Measurements from ENCODE around the gene DNTT.

DNTT gene

DNA sequence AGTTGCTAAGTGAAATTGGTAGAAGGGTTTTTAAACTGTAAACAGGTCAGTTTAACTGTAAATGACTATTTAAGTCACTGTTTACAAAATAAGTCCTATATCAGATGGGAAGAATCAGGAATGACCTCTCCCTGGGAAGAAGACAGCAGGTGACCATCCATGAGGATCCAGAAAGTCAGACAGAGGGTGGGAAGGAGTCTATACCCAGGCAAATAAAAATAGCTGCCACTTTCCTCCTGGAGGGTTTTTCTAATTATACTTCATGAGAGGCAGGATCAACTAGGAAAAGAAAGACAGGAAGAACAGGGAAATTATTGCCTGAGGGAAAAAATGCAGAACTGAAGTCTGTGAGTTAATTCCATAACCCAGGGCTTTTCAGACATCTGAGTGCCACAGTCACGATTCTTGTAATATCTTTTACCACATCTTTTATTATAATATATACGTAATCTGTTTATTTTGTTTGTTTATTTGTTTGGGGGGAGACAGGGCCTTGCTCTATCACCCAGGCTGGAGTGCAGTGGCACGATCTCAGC is 7.0 kb downstream of the DNTT start:
- DNase-seq, result no peak

DNA sequence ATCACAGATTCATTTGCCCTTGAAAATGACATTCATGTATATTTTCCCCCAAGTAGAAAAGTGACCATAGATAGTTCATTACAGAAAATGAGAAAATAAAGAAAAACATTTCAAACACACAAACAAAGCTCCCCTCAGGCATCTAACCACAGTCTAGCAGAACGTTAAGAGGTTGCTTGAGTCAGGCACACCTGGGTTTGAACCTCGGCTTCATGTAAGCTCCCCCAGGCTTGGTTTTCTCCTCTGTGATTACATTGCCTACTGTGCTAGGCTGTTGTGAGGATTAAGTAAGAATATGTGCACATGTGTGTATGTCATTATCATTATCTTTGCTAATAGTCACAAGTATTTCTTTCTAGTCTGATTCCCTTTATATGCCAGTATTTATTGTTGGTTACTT is 9.1 kb downstream of the DNTT start:
- DNase-seq, result no peak

DNA sequence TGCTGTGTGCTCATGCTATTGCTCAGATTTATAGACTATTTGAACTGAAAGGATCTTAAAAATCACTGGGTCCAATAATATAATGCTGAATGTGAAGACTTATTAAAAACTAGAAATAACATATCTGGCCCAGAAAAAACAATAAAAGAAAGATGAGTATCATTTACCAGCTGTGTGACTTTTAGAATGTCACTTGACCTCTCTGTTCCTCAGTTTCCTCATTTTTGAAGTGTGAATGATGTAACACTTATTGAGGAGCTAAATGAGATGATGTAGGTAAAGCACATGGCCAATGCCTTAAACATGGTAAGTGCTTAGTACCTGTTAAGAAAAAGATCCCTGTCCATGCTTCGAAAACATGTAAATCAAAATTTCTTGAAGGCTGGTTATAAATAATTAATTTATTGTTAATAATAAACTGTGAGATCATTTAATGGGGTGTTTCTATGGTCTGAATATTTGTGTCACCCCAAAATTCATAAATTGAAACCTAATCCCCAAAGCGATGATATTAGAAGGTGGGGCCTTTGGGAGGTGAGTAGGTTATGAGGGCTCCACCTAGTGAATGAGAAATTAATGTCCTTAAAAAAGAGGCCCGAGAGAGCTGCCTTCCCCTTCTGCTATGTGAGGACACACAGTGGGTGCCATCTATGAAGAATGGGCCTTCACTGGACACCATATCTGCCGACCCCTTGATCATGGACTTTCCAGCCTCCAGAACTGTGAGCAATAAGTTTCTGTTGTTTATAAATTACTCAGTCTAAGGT is 13.0 kb downstream of the DNTT start:
- DNase-seq, result no peak

DNA sequence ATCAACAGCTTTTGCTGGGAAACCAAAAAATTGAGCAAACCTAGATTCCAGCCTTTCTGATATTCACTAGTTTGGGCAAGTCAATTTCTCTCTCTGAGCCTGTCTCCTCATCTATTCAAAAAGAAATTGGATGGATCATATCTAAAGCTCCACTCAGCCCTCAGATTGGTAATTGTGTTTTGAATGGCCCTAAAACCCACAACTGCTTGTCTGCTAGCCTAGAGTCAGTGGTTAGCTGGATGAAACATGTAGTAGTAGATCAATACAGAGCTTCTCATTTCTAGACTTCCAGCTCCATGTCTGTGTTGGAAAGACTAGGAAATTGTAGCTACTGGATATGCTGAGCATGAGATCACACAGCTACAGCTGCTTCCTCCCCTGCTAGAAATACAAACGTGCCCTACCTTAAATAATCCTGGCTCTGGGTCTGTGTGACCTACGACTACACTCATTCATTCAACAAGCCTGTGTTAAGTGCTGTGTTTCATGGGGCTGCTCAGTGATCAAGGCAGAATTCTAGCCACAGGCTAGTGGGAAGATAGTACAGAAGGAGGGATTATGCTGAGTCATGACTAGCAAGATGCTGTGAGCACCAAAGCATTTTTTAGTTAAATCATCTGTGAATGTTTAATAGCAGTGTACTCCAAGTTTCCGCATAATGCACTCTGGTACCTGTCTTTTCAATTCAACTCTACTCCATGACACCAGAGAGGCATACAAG is 15.7 kb downstream of the DNTT start:
- DNase-seq, result no peak

DNA sequence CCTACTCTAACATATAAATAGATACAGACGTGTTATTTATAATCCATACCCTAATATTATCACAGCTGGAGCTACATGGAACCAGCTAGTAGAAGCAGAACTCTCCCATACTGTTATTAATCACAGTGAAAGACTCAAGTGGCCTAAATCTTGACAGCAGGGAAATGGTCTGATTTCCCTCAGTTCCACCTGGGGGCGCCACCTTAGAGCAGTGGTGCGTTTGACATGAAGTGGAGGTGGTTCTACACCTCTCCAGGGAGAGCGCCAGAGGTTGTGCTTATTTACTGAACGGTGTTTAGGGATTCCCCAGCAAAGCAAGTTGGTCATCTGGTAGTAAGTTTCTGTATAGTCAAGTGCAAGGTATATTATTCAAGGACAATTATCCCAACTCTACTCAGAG is 17.6 kb downstream of the DNTT start:
- DNase-seq, result no peak

DNA sequence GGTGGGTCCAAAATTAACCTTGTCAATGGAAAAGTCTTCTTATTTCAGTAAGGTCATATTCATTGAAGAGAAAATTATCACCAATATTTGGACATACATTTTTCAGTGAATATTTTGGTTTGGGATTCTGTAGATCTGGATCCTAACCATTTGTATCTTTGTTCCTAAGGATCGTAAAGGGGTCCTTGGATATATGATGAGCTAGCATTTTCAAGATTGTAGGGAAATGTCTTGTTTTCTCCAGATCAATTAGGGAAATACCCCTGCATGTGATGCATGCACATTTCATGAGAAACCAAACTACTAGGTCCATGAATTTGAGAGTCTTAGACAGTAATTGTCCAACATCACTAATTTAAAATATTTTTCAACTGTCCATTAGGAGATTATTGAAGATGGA is 18.0 kb downstream of the DNTT start:
- DNase-seq, result no peak

DNA sequence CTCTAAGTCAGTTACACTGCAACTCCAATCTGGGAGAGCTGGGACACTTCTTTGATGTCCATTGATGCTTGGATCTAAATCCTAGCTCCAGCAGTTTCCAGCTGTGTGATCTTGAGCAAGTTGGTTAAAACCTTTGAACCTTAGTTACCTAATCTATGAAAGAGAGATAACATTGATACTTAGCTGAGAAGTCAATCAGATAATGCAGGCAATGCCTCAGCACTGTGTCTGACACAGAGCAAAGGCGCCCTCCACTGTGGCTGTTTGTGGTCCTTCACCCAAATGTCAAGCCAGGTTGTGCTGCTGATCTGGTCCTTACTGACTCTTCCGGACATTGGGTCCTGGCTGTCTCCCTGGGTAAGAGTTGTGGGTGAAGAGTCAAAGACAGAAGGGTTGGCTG is 20.2 kb downstream of the DNTT start:
- no peak for DNase-seq

DNA sequence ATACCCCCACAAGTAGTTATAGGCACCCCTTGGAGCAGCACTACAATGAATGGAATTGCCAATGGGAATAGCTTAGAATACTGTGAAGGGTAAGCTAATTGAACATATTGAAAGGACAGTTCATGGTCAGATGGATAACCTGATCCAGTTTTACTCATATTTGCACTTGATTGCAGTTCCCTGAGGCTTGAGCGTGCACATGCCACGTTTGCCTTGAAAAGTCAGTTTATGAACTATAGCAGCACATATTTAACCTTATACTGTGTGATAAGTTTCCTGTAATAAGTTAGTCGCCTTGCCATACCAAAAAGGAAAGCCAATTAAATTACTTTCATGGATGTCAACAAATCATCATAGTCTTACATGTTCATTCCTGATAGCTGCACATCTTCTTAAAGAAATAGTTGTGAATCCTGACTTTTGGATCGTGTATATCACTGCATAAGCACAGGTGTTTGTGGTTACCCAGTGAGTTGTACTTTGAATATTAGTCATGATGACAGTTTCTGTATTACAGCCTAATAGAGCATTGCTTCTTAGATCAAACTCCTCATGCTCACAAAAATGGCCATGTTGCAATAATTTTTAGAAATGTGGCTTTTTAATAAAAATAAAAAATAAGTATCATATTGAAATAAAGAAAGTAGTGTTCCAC is 21.6 kb downstream of the DNTT start:
- no peak for DNase-seq

DNA sequence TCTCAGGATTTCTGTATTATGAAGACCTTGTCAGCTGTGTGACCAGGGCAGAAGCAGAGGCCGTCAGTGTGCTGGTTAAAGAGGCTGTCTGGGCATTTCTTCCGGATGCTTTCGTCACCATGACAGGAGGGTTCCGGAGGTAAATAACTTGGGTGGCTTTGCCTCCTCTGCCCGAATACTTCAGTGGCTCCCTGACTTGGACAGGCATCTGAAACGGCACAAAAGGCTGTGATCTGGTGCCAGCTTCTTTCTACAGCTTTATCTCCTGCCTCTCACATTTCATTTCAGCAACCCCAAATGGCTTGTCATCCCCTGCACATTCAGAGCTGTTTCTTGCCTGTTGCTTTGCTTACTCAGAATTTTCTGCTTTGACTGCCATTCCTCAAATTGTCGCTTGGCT is 23.2 kb downstream of the DNTT start:
- no peak for DNase-seq

DNA sequence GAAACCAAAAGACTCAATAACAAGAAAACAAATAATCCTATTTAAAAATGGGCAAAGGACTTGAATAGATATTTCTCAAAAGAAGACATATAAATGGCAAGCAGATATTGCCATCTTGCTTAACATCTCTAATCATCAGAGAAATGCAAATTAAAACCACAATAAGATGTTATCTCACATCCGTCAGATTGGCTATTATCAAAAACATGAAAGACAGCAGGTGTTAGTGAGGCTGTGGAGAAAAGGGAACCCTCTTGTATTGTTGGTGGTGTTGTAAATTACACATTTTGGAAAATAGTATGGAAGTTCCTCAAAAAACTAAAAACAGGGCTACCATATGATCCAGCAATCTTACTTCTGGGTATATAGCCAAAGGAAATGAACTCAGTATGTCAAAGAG is 28.9 kb downstream of the DNTT start:
- DNase-seq, result no peak

DNA sequence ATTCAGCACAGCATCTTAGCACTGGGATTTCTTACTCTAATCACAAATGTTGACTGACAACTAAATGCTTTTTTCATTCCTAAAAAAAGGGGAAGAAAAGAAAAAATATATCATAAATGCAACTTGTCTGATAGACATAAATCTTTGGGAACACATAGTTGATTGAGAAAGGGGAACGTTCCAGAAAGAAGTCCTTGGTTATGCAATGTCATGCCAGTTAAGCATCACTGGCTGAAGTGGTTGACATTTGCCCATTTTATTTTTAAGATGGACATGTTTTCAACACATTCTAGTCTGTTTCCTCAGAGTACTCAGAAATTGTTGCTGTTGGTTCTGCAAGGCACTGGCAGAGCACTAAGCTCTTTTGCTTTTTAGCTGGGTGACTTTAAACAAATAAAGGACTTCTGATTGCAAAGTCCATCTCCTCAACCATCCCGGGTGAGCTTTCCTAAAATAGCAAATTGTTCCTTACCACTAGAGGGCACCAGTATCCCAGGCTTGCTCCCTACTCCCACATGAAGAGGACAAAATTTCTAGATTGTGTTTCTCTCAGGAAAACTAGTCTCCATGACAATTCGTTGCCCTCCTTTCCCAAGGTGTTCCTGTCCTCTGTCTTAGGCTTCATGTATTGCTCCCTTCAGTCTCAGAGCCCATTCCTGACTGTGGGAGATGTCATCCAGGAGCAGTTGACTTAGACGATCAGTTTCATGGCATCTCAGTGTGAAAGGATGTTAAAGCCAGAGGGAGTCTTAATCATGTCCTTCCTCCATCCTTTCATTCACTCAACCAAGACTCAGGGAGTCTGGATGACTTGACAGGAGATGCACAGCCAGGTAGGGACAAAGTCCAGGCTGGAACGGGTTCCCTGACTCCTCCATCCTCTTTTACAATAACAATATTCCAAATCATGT is 30.6 kb downstream of the DNTT start:
- no peak for DNase-seq

DNA sequence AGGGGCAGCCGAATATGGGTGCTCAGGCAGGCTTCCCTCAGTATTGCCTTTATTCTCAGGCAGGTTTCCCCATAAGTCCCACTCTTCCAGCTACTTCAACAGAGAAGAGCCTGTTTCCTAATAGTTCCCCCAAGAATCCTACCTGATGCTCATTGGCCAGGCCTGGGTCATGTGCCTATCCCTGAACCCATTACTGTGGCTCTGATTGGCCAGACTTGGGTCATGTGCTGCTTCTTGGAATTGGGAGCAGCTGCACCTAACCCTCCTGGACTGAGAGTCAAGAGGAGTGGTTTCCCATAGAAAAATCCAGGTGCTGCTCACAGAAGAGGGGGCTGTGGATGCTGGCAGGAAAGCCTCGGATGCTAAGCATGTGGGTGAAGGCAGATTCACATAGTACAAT is 32.9 kb downstream of the DNTT start:
- no peak for DNase-seq

DNA sequence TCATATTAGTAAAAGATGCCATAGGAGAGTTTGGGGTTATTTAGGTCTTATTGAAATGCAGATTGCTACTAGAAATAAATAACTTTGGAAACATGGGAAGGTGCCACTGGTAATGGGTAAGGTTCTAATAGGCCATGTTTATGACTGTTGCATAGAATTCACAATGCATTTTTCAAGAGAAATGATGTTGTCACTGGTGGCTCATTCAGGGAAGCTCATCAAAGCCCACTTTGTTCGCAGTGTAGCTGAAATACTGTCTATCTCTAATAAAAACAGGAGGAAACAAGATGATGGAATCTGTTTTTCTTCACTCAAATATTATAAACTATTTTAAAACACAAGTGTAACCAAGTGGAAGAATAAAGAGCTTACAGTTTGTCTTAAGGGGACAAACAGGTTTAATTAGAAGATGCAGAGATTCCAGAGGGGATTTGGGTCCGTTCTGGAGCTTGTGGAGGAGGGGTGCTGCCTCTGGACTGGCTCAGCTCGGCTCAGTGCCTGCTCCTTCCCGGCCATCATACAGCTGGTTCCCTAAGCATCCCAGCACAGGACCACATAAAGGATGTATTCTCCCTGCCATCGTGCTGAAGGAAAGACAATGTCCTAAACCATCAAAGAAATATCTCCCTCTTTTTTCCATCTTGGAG is 34.2 kb downstream of the DNTT start:
- DNase-seq, result no peak

DNA sequence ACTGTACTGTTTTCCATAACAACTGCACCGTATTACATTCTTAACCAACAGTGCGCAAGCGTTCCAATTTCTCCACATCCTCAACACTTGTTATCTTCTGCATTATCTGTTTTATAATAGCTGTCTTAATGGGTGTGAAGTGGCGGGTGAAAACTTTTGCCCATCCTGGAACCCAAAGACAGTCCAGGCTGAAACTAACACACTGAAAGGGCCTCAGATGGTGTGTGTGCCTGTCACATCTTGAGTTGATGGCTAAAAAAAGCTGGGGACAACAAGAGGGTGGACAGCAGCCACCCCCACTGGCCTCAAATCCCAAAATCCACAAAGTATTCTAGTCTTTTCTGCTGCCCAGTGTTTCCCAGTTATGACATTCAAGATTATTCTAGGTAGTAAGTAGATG is 35.1 kb downstream of the DNTT start:
- DNase-seq, result no peak

DNA sequence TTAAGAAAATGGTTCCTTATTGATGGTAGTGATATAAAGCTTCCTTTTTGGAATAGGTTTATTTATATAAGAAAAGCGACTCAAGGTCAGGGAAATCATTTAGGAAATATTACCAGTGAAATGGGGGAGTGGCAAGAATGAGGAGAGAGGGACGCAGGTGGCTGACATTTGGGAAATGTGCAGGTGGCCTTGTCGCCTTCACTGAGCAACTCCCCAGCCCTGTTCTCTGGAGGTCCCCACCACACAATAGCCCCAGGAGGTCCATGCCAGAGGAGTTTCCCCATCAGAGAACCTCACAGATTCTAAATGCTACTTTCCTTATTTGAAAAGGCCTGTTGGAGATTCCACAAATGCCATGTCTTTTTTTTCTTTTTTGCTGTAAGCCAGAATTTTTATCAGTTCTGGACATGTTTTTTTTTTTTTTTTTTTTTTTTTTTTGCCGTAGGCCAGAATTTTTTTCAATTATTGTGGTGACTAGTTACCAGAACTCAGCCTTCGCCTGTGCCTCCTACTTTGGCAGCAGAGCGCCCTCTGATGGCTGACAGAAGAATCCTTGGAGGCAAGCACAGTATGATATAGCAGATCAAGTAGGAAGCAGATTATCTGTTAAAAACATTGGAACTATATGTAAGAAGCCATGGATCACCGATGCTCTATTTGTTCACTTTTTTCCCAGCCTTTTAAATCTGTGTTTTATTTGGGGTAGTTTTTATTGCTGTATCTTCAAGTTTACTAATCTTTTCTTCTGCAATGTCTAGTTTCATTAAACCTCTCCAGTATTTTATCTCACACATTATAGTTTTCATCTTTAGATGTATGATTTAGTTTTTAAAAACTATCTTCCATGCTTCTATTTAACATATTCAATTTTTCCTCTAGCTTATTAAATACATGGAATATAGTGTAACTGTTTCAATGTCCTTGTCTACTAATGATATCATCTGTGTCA is 36.0 kb downstream of the DNTT start:
- DNase-seq, result no peak

DNA sequence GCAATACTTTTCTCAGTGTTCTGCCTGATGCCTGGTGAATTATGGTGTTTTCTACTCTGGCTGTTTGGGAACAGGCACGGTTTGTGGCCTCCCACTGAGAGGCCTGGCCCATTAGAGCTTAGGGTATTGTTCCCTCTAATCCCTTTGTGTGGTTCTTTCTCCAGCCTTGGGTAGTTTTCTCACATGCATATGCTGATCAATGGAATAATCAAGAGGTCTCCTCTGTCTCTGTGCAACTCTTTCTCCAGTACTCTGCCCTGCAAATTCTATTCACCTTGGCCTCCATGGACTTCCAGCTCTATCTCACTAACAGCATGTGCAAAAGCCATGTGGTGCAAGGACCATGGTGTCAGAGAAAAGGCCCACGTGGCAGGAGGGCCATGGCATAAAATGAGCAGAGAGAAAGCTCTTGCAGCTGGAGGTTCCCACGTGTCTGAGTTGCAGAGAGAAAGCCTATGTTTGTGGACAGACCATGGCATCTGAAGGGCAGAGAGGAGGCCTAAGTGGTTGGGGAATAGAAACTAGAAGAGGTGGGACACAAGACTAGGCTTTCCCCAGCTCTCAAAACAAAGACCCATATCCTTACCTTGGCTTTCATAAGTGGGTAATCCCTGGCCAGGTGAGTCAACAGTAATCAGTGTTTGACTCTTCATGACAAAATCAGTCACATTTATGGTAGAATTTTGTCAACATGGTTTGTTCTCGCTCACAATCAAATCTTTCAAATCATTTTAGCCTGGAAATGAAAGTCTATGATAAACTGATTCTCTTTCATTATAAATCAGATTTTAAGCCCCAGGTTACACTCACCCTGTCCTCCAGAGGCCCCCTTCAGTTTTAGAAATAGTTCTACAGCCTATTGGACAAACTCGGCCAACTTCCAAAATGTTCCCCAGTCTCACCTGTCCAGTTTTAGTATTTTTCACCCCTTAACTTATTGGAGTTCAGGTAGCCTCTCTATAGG is 37.3 kb downstream of the DNTT start:
- no peak for DNase-seq

DNA sequence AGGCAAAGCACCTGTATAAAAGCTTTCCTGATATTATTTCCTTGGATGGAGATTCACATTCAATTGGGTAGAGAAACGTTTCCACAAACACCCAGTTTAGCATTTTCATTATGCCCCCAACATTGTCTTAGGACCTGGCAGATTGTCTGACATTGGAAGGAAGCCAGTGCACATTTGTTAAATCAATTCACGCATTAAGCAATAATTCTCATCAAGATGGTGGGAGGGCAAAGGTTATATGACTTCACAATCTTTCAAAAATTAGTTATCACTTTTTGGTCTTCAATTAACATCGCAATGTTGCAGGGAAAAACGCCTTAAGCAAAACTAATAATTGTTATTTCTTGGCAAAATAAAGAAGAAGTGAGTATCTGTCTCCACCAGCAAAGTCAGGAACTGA is 38.2 kb downstream of the DNTT start:
- no peak for DNase-seq

DNA sequence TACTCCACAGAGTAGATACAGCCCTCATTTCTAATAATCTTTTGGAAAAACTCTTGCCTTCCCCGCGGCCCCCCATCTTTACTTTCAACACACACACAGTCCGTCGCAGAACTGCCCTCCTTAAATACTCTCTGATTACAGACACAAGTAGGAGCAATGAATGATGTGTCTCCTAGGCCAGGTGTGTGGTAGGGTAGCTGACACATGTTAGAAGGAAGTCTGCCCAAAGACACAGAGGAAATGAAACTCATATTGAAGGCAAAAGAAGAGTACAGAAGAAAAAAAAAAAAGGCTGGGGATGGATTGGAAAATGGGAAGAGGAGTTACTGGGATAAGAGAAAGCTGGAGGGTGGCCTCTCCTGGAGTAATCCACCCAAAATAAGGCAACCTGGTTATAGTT is 39.9 kb downstream of the DNTT start:
- no peak for DNase-seq

DNA sequence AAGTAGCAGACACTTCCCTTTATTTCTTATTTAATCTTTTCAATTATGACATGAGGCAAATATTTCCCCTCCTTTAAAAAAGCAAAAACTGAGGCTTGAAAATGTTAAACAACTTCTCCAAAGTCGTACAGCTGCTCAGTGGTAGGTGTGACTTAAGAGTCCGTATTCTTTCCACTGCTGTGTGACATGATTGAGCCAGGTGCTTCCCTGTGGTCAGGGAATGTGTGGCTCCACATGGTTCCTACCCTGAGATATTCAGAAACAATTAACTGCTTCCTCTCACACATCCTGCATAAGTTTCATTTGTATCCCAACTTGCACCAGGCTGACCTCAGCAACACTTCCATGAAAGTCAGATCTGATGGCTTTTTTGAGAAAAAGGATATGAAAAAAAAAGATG is 41.0 kb downstream of the DNTT start:
- DNase-seq, result no peak

DNA sequence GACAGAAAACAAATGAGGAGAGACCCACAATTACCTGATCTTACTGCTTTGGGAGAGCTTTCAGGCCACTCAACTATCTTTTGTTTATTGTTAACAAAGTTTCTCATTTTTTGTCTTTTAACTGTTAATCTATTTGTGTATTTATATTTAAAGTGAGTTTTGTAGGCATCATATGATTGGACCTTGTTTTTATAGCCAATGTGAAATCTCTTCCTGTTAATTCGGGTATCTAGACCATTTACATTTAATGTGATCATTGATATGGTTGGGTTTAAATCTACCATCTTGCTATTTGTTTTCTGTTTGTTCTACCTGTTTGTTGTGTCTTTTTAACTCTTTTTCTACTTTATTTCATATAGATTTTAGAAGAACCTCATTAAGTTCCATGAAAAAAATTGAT is 42.1 kb downstream of the DNTT start:
- no peak for DNase-seq
